Fibroblast of lung (primary cell): ENCODE measurements around the gene LRCH3.
"Not testable (repeated sequence)": the region's sequence is repeated elsewhere in the genome, so short reads cannot be mapped to it uniquely, and the experiment has no call there.

Source experiments
- EZH2 ChIP-seq: IDR thresholded peaks from 2 replicates; pipeline ENCODE4 v1.5.1; 2012; ENCODE audit warnings: low read length, control low read depth, mild to moderate bottlenecking; ENCODE audit errors: missing control alignments
- TF ChIP-seq, protein P1 (sequence below), 2 donors: IDR thresholded peaks in 1 of 2; conservative IDR thresholded peaks in 1 of 2; 1 replicate in 1 of 2; 2 replicates in 1 of 2; pipeline ENCODE4 v1.5.1; 2011 to 2012; ENCODE audit warnings: low read length in 2 of 2, control low read depth in 1 of 2, inconsistent platforms in 1 of 2, low read depth in 1 of 2, mild to moderate bottlenecking in 1 of 2

DNA sequence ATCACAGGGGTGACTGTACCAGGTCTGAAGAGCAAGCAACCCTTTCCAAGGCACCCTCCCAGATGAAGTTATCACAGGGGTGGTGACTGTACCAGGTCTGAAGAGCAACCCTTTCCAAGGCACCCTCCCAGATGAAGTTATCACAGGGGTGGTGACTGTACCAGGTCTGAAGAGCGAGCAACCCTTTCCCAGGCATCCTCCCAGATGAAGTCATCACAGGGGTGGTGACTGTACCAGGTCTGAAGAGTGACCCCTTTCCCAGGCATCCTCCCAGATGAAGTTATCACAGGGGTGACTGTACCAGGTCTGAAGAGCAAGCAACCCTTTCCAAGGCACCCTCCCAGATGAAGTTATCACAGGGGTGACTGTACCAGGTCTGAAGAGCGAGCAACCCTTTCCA, 117.5 kb downstream of the LRCH3 start:
- TF ChIP-seq, protein P1, sequence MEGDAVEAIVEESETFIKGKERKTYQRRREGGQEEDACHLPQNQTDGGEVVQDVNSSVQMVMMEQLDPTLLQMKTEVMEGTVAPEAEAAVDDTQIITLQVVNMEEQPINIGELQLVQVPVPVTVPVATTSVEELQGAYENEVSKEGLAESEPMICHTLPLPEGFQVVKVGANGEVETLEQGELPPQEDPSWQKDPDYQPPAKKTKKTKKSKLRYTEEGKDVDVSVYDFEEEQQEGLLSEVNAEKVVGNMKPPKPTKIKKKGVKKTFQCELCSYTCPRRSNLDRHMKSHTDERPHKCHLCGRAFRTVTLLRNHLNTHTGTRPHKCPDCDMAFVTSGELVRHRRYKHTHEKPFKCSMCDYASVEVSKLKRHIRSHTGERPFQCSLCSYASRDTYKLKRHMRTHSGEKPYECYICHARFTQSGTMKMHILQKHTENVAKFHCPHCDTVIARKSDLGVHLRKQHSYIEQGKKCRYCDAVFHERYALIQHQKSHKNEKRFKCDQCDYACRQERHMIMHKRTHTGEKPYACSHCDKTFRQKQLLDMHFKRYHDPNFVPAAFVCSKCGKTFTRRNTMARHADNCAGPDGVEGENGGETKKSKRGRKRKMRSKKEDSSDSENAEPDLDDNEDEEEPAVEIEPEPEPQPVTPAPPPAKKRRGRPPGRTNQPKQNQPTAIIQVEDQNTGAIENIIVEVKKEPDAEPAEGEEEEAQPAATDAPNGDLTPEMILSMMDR (conservative IDR thresholded peaks at IDR 0.05 in 1 of 2, IDR thresholded peaks at IDR 0.05 in 1 of 2; ENCODE audit: low read depth in 1 of 2, low read length in 2 of 2), result not testable (repeated sequence)
- not testable (repeated sequence) for TF ChIP-seq EZH2
